ENCODE data around the gene MACROD2.
A peak's percentile ranks its signal among the peaks of the same experiment; 100 is the strongest.

The MACROD2 gene

GRCh38 chr20:14342918-14343317 is 347.6 kb downstream of the MACROD2 start:
- TF ChIP-seq, protein P1, sequence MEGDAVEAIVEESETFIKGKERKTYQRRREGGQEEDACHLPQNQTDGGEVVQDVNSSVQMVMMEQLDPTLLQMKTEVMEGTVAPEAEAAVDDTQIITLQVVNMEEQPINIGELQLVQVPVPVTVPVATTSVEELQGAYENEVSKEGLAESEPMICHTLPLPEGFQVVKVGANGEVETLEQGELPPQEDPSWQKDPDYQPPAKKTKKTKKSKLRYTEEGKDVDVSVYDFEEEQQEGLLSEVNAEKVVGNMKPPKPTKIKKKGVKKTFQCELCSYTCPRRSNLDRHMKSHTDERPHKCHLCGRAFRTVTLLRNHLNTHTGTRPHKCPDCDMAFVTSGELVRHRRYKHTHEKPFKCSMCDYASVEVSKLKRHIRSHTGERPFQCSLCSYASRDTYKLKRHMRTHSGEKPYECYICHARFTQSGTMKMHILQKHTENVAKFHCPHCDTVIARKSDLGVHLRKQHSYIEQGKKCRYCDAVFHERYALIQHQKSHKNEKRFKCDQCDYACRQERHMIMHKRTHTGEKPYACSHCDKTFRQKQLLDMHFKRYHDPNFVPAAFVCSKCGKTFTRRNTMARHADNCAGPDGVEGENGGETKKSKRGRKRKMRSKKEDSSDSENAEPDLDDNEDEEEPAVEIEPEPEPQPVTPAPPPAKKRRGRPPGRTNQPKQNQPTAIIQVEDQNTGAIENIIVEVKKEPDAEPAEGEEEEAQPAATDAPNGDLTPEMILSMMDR (conservative IDR thresholded peaks at IDR 0.05; ENCODE audit: control insufficient read depth, insufficient read depth, low read depth, low read length), result no peak
- no peak for DNase-seq (ENCODE audit: low read depth)
- H3K4me3 ChIP-seq (ENCODE audit: control insufficient read depth, low read depth, low read length), result no peak overlapping the region

- DNase-seq (ENCODE audit: low read depth), result no peak
- H3K4me3 ChIP-seq (ENCODE audit: control insufficient read depth, low read depth, low read length), result no peak overlapping the region
- TF ChIP-seq, protein P1 (conservative IDR thresholded peaks at IDR 0.05; ENCODE audit: control insufficient read depth, insufficient read depth, low read depth, low read length), result no peak
Observed at GRCh38 chr20:14343491-14344065, 348.3 kb downstream of the MACROD2 start.

- no peak for DNase-seq (ENCODE audit: low read depth)
- no peak overlapping the region for H3K4me3 ChIP-seq (ENCODE audit: control insufficient read depth, low read depth, low read length)
- TF ChIP-seq, protein P1 (conservative IDR thresholded peaks at IDR 0.05; ENCODE audit: control insufficient read depth, insufficient read depth, low read depth, low read length), result no peak
Observed at GRCh38 chr20:14344746-14345145, 349.4 kb downstream of the MACROD2 start.

- DNase-seq (ENCODE audit: low read depth), result no peak
- no peak overlapping the region for H3K4me3 ChIP-seq (ENCODE audit: control insufficient read depth, low read depth, low read length)
- TF ChIP-seq, protein P1 (conservative IDR thresholded peaks at IDR 0.05; ENCODE audit: control insufficient read depth, insufficient read depth, low read depth, low read length), result no peak
Observed at GRCh38 chr20:14355791-14356190, 360.5 kb downstream of the MACROD2 start.

DNA sequence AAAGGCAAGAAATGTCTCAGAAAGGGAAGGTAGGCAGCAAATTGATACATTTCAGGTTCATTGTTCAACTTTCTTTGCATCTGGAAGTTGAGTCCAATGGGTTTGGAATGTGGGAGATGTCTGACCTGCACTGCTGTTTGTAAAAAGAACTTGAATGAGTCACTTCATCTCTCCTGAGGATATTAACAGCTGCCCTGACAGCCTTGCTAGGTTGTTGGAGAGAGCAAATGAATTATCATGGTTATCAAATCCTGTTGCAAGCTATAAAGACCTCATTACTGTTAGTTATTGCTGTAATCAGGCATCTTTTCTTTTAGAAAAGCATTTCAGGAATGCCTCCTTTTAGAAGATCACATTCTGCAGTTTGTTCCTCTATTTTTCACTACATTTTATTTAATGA is 365.1 kb downstream of the MACROD2 start:
- H3K4me3 ChIP-seq (ENCODE audit: control insufficient read depth, low read depth, low read length), result no peak overlapping the region
- peak; percentile 35 for DNase-seq (ENCODE audit: low read depth)
- TF ChIP-seq, protein P1 (conservative IDR thresholded peaks at IDR 0.05; ENCODE audit: control insufficient read depth, insufficient read depth, low read depth, low read length), result no peak

DNA sequence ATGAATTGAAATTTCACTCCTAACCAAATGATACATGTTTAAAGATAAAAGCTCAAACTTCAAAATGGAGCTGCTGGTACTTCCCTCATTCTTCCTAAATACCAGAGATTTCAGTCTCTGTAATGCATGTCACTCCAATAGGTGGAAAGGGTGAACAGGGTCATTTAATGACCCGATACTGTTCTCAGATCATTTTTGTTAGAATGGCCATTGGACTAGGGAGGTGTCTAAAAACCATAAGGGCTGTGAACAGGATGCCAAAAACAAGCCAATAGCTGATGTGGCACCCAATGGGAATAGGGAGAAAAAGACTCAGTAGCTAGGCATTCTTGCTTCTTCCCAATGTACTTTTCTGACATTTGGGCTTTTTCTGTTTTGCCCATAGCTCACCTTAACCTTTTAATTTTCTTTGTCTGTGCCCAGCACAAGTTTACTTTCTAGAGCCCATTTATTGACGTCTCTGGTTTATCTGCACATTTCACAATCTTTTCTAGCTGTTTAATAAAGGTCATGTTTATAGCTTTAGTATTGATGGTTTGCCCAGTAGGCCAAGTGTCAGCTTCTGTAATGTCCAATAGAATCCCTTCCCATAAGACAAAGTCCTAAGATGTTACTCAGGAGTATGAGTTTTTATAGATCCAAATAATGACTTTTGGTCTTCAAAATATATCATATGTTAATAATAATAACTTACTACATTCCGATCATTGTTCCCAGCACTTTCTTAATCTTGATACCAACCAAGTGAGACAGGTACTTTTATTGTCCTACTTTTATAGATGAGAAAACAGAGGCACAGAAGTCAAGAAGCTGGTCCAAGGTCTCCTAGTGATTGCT is 366.4 kb downstream of the MACROD2 start:
- TF ChIP-seq, protein P1 (conservative IDR thresholded peaks at IDR 0.05; ENCODE audit: control insufficient read depth, insufficient read depth, low read depth, low read length), result no peak
- DNase-seq (ENCODE audit: low read depth), result no peak
- no peak overlapping the region for H3K4me3 ChIP-seq (ENCODE audit: control insufficient read depth, low read depth, low read length)
